ENCODE data around the gene SLC9A6.
A peak's percentile ranks its signal among the peaks of the same experiment; 100 is the strongest.

SLC9A6 gene

DNA sequence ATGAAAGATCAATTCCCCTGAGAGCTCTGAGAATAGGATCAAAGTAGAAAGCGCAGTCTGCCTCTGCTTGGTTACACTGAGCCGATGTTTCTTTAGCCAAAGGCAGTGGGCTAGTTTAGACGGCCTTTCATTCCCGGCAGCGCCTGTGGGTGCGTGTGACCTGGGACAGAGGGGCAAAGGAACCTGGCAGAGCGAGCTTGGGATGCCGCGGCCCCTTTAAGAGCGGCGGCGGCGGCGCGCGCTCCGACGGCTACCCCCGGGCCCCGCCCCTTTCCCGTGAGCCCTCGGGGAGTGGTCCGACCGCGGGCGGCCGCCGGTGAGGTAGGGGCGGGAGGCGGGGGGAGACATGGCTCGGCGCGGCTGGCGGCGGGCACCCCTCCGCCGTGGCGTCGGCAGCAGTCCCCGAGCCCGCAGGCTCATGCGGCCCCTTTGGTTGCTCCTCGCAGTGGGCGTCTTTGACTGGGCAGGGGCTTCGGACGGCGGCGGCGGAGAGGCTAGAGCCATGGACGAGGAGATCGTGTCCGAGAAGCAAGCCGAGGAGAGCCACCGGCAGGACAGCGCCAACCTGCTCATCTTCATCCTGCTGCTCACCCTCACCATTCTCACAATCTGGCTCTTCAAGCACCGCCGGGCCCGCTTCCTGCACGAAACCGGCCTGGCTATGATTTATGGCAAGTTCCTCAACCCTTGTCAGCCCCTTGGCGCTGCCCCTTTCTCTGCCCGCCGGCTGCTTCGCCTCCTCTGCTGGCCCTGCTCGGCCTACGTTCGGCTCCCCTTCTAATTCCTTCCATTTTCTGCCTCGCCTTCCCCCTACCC lies at the start of gene SLC9A6:
SLC9A6 (plus strand) TSS at position 279 of the 816 bp plus-strand sequence; CDS start at position 503, 224 bp downstream.
- H3K4me2 ChIP-seq, result peak within 1 kb of the TSS; percentile 62 to 81 (median 75)
- peaks cover 0 to 35% (median 7%) of the 10 kb centered on the region in 11 experiments; a peak in 12 of 22 replicates for H4K20me1 ChIP-seq
- H3K4me1 ChIP-seq, result peaks cover 31 to 55% (median 42%) of the 10 kb centered on the region in 10 experiments
- peak within 1 kb of the TSS; percentile 57 to 84 (median 75) for H3K27ac ChIP-seq
- H3K9me3 ChIP-seq (replicated peaks in 1 of 11), result peaks cover 0 to 10% (median 0%) of the 10 kb centered on the region in 11 experiments; a peak in 3 of 22 replicates
- peak within 1 kb of the TSS; percentile 77 to 84 (median 82) for H3K9ac ChIP-seq
- H3K4me3 ChIP-seq, result peak within 1 kb of the TSS; percentile 65 to 82 (median 74)
- TF ChIP-seq Cebpa-rat (IDR thresholded peaks at IDR 0.05), result no peak
- no peaks in the 10 kb centered on the region for H3K36me3 ChIP-seq
- H3K27me3 ChIP-seq, result peaks cover 29 to 83% (median 67%) of the 10 kb centered on the region in 11 experiments; a peak in 21 of 22 replicates

DNA sequence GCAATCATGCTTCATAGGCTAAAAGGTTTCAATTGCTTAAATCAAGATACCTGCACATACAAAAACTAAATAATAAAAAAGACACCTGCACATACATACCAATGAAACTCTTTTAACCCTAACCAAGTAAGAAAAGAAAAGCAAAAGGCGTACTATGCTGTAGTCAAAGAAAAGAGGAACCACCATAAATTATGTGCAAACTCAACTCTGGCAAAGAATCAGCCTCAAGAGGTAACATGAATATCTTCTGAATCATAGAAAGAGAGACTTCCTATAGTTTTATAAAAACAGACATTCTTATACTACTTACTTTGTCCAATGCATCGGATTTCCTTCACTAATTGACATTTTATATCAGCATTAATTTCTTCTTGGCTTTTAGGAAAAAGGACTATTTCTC lies 40.7 kb upstream of the SLC9A6 start:
- Histone ChIP-seq H3K27me3 (peaks cover 39 to 75% (median 71%) of the 10 kb centered on the region in 11 experiments), H3K27ac (no peak overlapping the region), H3K9ac (no peak overlapping the region), H4K20me1 (no peaks in the 10 kb centered on the region), H3K36me3 (no peaks in the 10 kb centered on the region), H3K4me3 (no peak overlapping the region), H3K9me3 (replicated peaks in 1 of 11) (peaks cover 7 to 21% (median 14%) of the 10 kb centered on the region in 11 experiments; a peak in 18 of 22 replicates), H3K4me2 (no peak overlapping the region), H3K4me1 (no peaks in the 10 kb centered on the region)
- TF ChIP-seq Cebpa-rat (IDR thresholded peaks at IDR 0.05), result no peak

DNA sequence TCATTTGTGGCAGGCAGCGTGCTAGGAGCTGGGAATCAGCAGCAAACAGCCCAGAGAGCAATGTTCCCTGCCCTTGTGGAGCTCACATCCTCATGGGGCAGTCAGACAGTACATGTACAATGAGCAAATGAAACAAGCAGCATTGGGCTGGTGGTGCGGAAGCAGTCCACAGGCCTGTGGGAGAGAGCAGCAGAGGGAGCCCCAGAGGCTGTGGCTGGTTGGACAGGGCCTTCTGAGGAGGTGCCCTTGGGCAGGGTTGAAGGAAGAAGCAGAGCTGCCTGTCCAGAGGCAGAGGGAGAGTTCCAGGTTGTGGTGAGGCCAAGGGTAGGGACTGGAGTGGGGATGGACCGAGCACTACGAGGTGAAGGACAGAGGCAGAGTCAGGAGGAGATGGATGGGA lies 33.9 kb upstream of the SLC9A6 start:
- H4K20me1 ChIP-seq, result no peaks in the 10 kb centered on the region; a peak in 3 of 22 replicates
- no peak overlapping the region for H3K4me2 ChIP-seq
- no peaks in the 10 kb centered on the region for H3K36me3 ChIP-seq
- TF ChIP-seq Cebpa-rat (IDR thresholded peaks at IDR 0.05), result no peak
- H3K4me1 ChIP-seq, result no peaks in the 10 kb centered on the region
- H3K27ac ChIP-seq, result no peak overlapping the region
- H3K9me3 ChIP-seq (replicated peaks in 1 of 11), result no peaks in the 10 kb centered on the region
- peaks cover 45 to 89% (median 78%) of the 10 kb centered on the region in 11 experiments for H3K27me3 ChIP-seq
- no peak overlapping the region for H3K4me3 ChIP-seq
- no peak overlapping the region for H3K9ac ChIP-seq

DNA sequence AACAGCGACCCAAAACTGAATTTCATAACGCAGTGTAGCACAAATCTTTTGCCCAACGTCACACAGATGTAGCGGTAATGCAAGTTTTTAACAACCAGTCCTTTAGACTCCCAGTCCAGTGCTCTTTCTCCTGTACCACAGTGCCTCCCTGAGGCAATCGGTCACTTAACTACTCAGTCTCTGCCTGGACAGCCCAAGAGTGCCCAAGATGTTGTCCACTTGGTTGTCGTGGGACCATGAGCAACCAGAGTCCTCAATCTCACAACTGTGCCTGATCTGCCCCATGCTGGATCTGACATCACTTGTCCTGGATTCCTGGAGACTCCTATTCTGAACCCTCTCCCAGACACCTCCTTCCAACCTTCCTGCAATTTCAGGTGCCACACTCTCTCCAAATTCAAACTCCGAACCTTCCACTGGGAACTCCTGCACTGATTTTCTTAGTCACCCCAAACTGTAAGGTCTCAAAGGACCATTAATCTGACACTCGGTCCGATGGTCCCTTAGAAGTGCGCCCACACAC lies 12.1 kb upstream of the SLC9A6 start:
- peaks cover 0 to 34% (median 16%) of the 10 kb centered on the region in 11 experiments; a peak in 15 of 22 replicates for H4K20me1 ChIP-seq
- peak overlapping the region; percentile 70 to 83 (median 80) for H3K4me3 ChIP-seq
- TF ChIP-seq Cebpa-rat (IDR thresholded peaks at IDR 0.05), result no peak
- peaks cover 57 to 89% (median 79%) of the 10 kb centered on the region in 11 experiments for H3K27me3 ChIP-seq
- H3K9me3 ChIP-seq (replicated peaks in 1 of 11), result peaks cover 0 to 6% (median 0%) of the 10 kb centered on the region in 11 experiments; a peak in 2 of 22 replicates
- peak overlapping the region; percentile 79 to 89 (median 85) for H3K9ac ChIP-seq
- H3K4me1 ChIP-seq, result peaks cover 12 to 26% (median 21%) of the 10 kb centered on the region in 10 experiments; a peak in 19 of 20 replicates
- H3K4me2 ChIP-seq, result peak overlapping the region; percentile 72 to 90 (median 78)
- H3K27ac ChIP-seq, result peak overlapping the region; percentile 78 to 90 (median 84)
- H3K36me3 ChIP-seq, result peaks cover 0 to 4% (median 0%) of the 10 kb centered on the region in 11 experiments; a peak in 3 of 22 replicates

DNA sequence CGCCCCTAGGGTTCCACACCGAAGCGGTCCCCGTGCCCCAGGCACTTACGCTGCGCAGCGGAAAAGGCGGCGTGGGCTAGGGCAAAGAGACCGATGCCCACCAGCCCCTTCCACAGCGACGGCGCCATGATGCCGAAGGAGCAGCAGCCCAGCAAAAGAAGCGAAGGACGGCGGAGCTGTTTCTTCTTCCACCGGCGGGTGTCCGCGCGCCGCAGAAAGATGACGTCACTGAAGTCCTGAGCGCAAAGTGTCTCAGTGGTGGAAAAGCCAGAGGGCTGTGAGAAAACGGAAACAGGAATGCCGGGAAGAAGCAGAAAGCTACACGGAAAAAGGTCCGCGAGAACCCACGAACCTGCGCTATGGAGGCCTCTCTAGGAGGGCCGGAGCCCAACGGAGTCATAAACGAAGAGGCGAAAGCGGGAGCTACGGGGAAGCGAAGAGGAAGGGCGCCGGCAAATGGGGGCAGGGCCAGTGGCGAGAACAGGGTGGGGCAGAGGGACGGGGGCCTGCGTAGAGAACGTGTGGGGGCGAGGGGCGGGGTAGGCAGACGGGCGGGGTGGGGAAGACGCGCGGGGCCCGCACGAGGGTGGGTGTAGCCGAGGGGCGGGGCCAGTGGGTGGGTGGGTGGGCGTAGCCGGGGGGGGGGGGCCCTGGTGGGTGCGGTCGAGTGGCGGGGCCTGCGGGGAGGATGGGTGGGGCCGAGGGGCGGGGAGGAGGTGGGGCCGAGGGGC lies 11.5 kb upstream of the SLC9A6 start, which contains the start of gene MMGT1:
MMGT1 (minus strand) TSS at position 441 of the 731 bp plus-strand sequence; CDS start at position 128, 313 bp downstream.
- Histone ChIP-seq H3K27me3 (peaks cover 58 to 88% (median 82%) of the 10 kb centered on the region in 11 experiments), H3K9ac (peak within 1 kb of the TSS; percentile 79 to 89 (median 85)), H3K9me3 (replicated peaks in 1 of 11) (peaks cover 0 to 6% (median 0%) of the 10 kb centered on the region in 11 experiments; a peak in 2 of 22 replicates), H3K4me1 (peaks cover 12 to 26% (median 21%) of the 10 kb centered on the region in 10 experiments; a peak in 19 of 20 replicates), H4K20me1 (peaks cover 0 to 34% (median 16%) of the 10 kb centered on the region in 11 experiments; a peak in 15 of 22 replicates), H3K4me3 (peak within 1 kb of the TSS; percentile 70 to 83 (median 80)), H3K4me2 (peak within 1 kb of the TSS; percentile 72 to 90 (median 78)), H3K27ac (peak within 1 kb of the TSS; percentile 78 to 90 (median 84)), H3K36me3 (peaks cover 0 to 4% (median 0%) of the 10 kb centered on the region in 11 experiments; a peak in 3 of 22 replicates)
- TF ChIP-seq Cebpa-rat (IDR thresholded peaks at IDR 0.05), result no peak

DNA sequence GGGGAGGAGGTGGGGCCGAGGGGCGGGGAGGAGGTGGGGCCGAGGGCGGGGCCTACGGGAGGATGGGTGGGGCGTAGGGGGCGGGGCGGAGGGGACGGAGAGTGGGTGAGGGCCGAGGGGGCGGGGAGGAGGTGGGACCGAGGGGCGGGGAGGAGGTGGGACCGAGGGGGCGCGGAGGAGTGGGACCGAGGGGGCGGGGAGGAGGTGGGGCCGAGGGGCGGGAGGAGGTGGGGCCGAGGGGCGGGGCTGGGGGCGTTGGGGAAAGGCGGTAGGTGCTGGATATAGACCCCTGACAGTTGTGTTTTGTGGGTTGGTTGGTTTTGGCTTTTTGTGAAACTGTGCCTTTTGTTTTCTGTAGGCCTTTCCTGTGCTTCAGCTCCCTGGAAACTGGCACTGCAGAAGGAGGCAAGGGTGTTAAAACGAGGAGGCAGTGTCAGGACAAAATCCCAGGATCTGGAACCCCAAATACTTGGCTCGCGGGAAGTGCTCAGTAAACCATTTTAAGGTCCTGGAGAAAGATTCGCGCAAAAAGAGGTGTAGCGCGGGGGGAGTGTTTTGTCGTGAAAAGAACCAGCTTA lies 10.9 kb upstream of the SLC9A6 start:
- H3K4me3 ChIP-seq, result peak overlapping the region; percentile 39 to 65 (median 54); a peak in 18 of 20 replicates
- H3K27me3 ChIP-seq, result peaks cover 64 to 90% (median 82%) of the 10 kb centered on the region in 11 experiments
- peaks cover 0 to 7% (median 0%) of the 10 kb centered on the region in 11 experiments; a peak in 3 of 22 replicates for H3K9me3 ChIP-seq (replicated peaks in 1 of 11)
- peak overlapping the region; percentile 50 to 82 (median 74) for H3K4me2 ChIP-seq
- no peak for TF ChIP-seq Cebpa-rat (IDR thresholded peaks at IDR 0.05)
- peaks cover 0 to 34% (median 16%) of the 10 kb centered on the region in 11 experiments; a peak in 15 of 22 replicates for H4K20me1 ChIP-seq
- H3K9ac ChIP-seq, result peak overlapping the region; percentile 50 to 70 (median 59); a peak in 20 of 22 replicates
- peaks cover 12 to 26% (median 21%) of the 10 kb centered on the region in 10 experiments; a peak in 19 of 20 replicates for H3K4me1 ChIP-seq
- H3K27ac ChIP-seq, result peak overlapping the region in 7 of 11 experiments; percentile 33 to 67 (median 59); a peak in 10 of 22 replicates
- H3K36me3 ChIP-seq, result peaks cover 0 to 4% (median 0%) of the 10 kb centered on the region in 11 experiments; a peak in 2 of 22 replicates

DNA sequence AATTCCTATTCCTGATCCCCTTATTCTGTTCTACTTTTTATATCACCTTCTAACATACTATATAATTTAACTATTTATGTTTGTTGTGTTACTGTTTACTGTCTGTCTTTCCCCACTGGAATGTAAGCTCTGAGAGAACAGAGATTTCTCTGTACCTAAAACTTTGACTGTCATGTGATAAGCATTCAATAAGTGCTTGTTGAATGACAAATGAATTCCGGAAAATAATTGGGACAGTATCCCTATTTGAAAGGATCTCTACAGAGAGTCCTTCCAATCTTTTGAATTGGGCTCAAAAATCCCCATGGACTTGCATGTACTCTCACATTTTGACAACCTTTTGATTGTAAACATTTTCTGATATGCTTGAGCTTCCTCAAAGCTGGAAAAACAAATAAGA lies 9.8 kb upstream of the SLC9A6 start:
- H3K9ac ChIP-seq, result no peak overlapping the region
- H3K4me3 ChIP-seq, result no peak overlapping the region
- H3K4me1 ChIP-seq, result peaks cover 12 to 26% (median 21%) of the 10 kb centered on the region in 10 experiments; a peak in 19 of 20 replicates
- no peak overlapping the region for H3K27ac ChIP-seq
- H3K9me3 ChIP-seq (replicated peaks in 1 of 11), result peaks cover 0 to 15% (median 0%) of the 10 kb centered on the region in 11 experiments; a peak in 3 of 22 replicates
- peaks cover 0 to 26% (median 14%) of the 10 kb centered on the region in 11 experiments; a peak in 14 of 22 replicates for H4K20me1 ChIP-seq
- TF ChIP-seq Cebpa-rat (IDR thresholded peaks at IDR 0.05), result no peak
- peaks cover 58 to 89% (median 82%) of the 10 kb centered on the region in 11 experiments for H3K27me3 ChIP-seq
- H3K36me3 ChIP-seq, result no peaks in the 10 kb centered on the region
- peak overlapping the region in 5 of 11 experiments; percentile 65 to 82 (median 74); a peak in 5 of 22 replicates for H3K4me2 ChIP-seq
